Stimulated activated CD4-positive, alpha-beta T cell treated with anti-CD3 and anti-CD28 coated beads, Interleukin-12 subunit alpha, Interleukin-12 subunit beta, amount 100 ng/mL, for 24 hours (primary cell): Measurements from ENCODE around the gene APBA1.

ENCODE experiments used
- DNase-seq, 2 experiments: peaks; one replicate each; pipeline ENCODE4 v3.0.0-alpha.2; 2020; ENCODE audit warnings: low read depth in 2 of 2

APBA1 gene

GRCh38 chr9:69400470-69400869 lies 271.7 kb downstream of the APBA1 start:
- DNase-seq = no peak

- no peak for DNase-seq
Observed at GRCh38 chr9:69397384-69398214, 274.6 kb downstream of the APBA1 start.

- DNase-seq = no peak
Observed at GRCh38 chr9:69396759-69397158, 275.4 kb downstream of the APBA1 start.

GRCh38 chr9:69395718-69396117 lies 276.5 kb downstream of the APBA1 start:
- DNase-seq = no peak

GRCh38 chr9:69393425-69393824 lies 278.7 kb downstream of the APBA1 start:
- DNase-seq = no peak

GRCh38 chr9:69392826-69393225 lies 279.3 kb downstream of the APBA1 start:
- DNase-seq = no peak

- DNase-seq = no peak
Observed at GRCh38 chr9:69391946-69392345, 280.2 kb downstream of the APBA1 start.

GRCh38 chr9:69391487-69391886 lies 280.7 kb downstream of the APBA1 start:
- DNase-seq = no peak

- DNase-seq = no peak
Observed at GRCh38 chr9:69389437-69389995, 282.7 kb downstream of the APBA1 start.

- DNase-seq = no peak
Observed at GRCh38 chr9:69388596-69388995, 283.6 kb downstream of the APBA1 start.

- no peak for DNase-seq
Observed at GRCh38 chr9:69386651-69387050, 285.5 kb downstream of the APBA1 start.

GRCh38 chr9:69385581-69386033 lies 286.6 kb downstream of the APBA1 start:
- no peak for DNase-seq

- no peak for DNase-seq
Observed at GRCh38 chr9:69382135-69382534, 290.0 kb downstream of the APBA1 start.

GRCh38 chr9:69380811-69381210 lies 291.4 kb downstream of the APBA1 start:
- no peak for DNase-seq

GRCh38 chr9:69380301-69380700 lies 291.9 kb downstream of the APBA1 start:
- DNase-seq = no peak

GRCh38 chr9:69379270-69379982 lies 292.7 kb downstream of the APBA1 start:
- DNase-seq = no peak

- no peak for DNase-seq
Observed at GRCh38 chr9:69377981-69378380, 294.2 kb downstream of the APBA1 start.
